Ecto neural progenitor cell (in vitro differentiated cells): ENCODE measurements around the gene RNU4-1.

Source experiments
- DNase-seq: peaks from one replicate; pipeline ENCODE4 v3.0.0-alpha.2; 2018; ENCODE audit warnings: low spot score

Gene RNU4-1

DNA sequence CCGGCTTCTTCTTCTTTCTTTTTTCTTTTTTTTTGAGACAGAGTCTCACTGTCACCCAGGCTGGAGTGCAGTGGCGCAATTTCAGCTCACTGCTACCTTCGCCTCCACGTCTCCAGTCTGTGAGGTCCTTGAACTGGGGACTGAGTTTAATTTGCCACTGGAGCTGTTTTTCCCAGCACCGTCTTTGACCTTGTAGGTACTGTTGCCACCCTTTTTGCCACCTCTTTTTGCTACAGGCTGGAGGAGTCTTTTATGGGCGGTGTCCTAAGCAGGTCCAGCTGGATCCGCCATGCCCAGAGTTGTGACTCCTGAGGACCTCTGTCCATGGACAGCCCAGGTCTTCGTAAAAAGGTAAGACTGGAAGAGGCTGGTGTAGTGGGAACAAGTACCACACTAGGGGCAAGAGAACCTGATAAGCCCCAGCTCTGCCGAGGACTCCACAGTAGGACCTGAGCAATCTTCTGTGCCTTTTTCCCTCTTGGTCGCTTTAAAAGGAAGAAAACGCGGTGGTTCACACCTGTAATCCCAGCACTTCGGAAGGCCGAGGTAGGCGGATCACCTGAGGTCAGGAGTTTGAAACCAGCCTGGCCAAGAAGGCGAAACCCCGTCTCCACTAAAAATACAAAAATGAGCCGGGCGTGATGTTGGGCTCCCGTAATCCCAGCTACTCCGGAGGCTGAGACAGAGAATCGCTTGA lies 2.3 kb downstream of the RNU4-1 start:
- peak; percentile 76 for DNase-seq

DNA sequence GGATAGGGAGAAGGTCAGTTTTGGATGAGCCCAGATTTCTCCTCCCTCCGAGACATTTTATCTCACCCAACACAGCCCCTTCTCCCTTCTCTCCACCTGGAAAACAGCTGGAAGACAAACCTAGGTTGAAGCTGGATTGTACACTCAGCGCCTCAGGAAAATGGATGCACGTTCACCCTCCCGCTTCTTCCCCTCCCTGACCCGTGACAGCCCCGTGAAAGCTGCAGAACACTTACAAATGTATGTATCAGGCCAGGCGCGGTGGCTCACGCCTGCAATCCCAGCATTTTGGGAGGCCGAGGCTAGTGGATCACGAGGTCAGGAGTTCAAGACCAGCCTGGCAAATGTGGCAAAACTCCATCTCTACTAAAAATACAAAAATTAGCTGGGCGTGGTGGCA lies 5.5 kb downstream of the RNU4-1 start:
- DNase-seq: no peak

DNA sequence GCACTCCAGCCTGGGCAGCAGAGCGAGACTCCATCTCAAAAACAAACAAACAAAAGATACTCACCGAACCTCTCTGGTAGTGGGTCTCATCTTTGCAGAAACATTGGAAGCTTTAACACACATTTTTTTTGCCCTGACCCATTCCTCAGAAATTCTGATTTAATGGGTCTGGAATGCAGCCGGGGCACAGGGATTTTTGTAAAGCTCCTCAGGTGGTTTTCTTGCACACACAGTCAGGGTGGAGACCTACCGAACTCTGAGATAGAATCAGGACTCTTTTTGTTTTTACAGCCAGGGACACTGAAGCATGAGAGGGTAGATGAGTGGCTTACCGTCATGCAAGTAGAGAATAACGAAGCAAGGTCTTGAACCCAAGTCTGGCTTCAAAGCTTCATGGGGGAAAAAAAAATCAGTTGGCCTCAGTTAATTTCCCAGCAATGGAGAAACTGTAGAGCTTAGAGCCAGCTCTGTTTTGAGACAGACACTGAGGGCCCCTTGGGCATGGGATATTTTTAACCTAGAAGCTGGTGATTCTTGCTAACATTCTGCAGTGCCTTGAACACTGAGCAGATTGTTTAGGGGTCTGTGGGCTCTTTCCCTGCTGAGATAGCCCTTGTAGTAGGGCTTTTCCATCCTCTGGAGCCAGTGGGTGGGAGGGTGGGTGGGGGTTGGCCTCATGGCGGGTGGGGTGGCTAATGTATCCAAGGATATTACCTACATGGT lies 6.1 kb downstream of the RNU4-1 start:
- no peak for DNase-seq

DNA sequence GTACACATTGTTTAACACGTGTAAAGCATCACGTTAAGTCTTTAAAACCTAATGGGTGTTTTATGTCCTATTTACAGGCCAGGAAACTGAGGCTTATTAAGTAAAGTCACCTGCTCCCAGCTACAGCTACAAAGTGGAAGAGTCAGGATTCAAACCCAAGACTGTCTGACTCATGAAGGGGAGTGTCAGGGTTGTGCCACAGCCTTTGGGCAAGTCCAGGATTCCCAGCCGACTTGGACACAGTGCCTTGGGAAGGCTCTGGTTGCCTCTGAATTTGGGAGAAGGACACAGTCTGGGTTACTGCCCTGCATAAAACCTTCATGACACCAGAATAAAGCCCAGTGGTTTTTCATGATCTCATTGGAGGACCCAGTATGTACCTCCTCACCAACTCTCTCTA lies 8.7 kb downstream of the RNU4-1 start:
- no peak for DNase-seq

DNA sequence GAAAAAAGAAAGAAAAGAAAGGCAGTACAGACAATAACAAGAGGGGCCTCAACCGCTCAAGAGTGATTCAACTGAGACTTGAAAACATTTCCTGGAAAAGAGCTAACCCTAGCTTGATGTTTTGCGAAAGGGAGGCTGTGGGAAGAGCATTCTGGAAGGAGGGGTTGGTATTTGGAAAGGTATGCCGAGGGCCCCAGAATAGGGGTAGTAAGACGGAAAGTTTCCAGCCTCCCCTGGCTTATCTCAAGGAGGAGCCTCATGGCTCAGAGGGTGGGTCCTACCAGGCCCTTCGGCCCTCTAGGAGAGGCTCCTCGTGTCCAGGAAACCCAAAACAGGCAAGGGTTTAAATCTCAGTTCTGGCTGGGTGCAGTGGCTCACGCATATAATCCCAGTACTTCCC lies 9.7 kb downstream of the RNU4-1 start:
- DNase-seq: no peak

DNA sequence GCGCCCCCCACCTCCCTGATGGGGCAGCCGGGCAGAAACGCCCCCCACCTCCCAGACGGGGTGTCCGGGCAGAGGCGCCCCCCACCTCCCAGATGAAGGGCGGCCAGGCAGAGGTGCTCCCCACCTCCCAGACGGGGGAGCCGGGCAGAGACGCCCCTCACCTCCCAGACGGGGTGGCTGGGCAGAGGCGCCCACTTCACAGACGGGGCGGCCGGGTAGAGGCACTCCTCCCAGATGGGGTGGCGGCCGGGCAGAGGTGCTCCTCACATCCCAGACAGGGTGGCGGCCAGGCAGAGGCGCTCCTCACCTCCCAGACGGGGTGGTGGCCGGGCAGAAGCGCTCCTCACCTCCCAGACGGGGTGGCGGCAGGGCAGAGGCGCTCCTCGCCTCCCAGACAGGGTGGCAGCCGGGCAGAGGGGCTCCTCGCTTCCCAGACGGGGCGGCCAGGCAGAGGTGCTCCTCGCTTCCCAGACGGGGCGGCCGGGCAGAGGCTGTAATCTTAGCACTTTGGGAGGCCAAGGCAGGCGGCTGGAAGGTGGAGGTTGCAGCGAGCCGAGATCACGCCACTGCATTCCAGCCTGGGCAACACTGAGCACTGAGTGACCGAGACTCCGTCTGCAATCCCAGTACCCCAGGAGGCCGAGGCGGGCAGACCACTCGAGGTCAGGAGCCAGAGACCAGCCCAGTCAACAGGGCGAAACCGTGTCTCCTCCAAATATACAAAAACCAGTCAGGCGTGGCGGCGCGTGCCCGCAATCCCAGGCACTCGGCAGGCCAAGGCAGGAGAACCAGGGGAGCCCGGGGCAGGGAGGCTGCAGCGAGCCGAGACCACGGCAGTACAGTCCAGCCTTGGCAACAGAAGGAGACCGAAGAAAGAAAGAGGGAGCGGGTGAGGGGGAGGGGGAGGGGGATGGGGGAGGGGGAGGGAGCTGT lies 14.6 kb downstream of the RNU4-1 start:
- DNase-seq: no peak

DNA sequence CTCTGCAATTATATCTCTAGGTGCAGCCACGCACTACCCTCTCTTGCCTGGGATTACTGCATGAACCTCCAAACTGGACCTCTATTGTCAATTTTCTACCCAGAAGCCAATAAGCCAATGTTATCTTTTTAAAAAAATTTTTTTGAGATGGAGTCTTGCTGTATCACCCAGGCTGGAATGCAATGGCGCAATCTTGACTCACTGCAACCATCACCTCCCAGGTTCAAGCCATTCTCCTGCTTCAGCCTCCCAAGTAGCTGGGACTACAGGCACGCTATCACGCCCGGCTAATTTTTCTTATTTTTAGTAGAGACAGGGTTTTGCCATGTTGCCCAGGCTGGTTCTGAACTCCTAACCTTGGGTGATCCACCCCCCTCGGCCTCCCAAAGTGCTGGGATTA lies 16.3 kb downstream of the RNU4-1 start:
- no peak for DNase-seq

DNA sequence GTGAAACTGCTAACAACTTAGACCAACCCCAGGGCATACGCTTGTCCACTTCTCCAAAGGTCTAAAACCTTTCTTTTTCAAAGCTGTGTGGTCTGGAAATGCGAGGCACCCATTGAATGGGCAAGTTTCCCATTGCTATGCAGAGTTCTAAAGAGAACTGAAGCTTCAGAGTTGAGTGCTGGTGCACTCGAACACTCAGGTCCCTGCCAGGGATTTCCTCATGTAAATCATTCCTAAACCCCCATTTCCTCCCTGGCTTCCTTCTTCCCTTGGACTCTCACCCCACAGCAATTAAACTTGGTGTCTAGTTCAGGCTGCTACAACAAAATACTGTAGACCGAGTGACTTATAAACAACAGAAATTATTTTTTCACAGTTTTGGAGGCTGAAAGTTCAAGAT lies 25.3 kb downstream of the RNU4-1 start:
- no peak for DNase-seq

DNA sequence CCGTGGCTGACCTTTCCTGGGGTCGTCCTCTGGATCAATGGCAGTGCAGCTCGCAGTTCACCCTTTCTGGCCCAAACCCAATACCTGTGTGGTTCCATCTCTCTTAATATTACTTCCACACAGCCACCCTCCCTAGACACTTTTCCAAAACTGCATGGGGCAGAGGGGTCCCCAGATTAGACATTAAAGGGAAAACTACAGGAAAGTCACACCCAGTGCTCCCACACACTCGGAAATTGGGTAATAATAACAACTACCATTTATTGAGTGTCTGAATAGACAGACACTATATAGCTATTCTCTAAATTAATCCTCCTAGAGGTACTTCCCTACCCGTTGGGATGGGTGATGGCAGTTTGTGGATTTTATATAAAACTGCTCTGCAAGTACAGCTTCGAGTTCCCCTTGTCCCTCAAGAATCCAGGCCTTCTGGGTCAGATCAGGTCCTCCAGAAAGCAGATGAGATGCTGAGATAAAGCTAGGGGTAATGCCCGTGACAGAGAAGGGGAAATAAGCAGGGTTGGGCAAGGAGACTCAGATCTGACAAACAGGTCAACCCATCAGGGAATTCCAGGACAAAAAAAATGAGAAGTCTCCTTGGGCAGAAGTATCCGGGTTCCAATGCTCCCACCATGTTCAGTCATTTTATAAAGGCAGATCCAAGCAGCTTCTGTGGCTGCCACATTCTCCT lies 26.7 kb downstream of the RNU4-1 start:
- no peak for DNase-seq

DNA sequence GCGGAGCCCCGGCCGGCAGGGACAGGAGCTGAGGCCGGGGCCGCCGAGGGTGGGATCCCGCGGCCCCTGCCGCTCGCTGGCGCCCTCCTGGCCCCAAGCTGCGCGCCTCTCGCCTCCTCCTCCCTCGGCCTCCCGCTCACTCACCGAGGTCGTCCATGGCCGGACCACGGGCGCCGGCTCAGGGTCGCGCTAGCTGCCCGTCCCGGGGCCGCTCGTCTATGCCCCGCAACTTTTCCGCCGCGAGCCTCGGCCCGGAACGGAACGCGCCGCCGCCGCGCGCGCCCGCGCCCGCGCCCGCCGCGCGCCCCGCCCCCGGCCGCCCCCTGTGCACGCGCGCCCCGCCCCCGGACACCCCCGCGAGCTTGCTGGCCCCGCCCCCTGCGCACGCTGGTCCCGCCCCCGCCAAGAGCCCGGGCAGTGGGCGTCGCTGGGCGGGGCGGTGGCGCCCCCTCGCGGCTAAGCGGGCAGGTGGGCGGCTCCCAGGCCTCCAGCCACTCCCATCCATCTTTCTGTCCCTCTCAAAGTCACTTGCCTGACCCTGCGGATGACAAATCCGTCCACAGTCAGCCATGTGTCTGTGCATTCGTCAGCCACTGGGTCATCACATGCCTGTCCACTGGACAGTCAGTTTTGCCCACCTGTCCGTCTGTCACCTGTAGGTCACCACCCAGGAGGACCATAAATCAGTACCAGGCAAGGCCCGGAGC lies 27.4 kb downstream of the RNU4-1 start, which contains the start of gene PXN:
TSS of gene PXN (minus strand) at position 258 of the 707 bp plus-strand sequence. CDS start at position 157, 101 bp downstream.
- peak; percentile 96 for DNase-seq

DNA sequence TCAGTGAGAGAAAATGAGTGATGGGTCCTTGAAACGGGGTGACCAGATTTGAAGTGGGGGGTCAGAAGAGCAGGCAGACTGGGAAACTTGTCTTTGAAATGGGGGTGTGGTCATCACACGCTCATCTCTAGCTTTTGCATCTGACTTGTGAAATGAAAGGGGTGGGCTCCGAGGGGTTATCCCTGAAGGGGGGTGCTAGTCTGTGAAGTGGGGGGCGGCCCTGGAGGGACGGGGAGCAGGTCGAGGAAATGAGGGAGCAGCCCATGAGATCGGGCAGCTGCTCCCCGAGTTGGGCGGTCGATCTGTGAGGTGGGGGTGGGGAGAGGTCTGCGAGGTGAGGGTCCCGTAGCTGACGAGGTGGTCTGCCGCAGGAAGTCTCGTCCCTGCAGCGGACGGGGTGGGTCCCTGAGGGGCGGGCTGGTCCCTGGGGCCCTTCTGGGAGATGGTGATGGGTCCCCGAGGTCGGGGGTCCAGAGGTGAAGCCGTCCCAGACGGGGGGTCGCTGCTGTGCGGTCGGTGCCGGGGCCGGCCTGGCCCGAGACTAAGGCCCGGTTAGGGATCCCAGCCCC lies 28.0 kb downstream of the RNU4-1 start:
- no peak for DNase-seq

DNA sequence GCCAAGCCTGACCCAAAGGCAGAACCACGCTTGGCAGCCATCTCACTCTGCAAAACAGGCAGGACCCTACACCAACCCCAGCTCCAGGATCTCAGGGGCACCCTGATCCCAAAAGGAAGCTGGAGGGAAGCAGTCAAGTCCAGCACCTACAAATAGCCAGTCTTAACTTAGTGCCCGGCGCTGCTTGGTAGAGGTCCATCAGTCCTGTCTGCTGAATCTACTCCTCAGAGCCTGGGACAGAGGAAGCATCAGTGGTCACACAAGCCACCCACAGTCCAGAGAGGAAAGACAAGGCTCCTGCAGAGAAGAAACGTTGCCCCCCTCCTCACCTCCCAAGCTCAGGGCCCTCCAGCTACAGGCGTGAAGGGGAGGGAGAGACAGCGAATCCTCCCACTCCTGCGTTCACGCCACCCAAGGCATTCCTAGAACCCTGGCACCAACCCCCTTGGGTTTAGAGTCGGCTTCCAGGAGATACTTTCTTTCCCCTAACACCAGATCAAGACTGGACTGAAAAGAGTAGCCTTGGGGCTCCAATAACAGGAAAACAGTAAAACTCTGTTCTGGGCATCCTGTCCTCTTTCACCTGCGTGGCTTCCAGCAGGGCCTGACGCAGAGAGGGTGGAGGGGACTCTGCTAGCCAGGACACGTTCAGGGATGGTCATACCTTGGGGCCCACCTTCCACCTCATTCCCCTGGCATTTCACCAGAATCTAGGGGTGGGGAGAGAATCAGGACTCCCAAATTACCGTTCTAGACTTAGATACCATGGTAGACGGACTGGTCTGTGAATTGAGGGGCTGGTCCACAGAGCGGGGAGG lies 28.7 kb downstream of the RNU4-1 start:
- no peak for DNase-seq

DNA sequence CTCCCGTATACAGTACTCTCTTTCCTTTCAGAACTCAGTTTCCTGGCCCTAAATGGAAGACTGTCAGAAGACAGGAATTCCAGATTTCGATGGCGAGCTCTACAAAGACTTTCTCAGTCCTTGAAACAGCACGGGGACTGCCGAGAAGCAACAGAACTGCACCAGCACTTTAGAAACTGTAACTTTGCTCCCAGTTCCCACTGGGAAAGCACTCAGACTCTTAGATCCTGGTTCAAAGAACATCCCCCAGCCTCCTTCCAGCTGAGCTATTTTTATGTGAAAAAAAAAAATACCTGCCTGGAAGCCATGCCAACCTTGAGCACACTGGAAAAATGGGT lies 29.3 kb downstream of the RNU4-1 start:
- no peak for DNase-seq

DNA sequence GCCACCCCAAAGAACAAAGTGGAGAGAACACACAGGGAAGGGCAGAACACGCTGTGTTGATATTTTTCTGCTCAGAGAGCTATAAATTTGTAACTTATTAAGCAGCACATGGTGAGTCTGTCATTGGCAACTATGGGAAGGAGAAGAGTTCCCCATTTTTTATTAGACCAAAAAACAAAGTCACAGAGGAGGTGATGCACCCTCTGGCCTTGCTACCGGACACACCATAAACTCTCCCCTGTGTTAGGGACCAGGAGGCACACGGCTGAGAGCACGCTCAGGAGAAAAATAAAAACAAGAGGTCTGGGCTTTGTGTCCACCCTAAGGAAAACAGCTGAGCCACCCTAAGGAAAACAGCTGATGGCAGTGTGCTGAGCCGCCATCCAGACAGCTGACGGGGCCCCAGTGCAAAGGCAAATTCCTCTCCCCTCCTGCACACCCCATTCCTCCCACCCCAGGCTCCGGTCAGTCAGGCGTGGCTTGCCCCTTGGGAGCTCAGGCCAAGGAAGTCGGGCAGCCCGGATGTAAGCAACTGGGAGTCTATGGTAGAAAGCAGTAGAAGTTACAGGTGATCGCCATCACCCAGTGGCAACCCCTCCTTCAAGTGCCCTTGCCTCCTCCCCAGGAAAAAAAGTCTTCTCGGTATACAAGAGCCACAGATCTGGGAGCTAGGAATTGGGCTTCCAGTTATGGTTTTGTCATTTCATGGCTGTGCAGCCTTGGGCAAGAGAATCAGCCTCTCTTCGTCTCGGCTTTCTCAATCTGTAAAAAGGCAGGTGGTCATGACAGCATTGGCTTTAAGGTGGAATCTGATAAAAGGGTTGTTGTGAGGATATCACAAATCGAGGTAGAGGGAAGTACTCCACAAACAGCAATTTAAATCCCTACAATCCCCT lies 29.9 kb downstream of the RNU4-1 start:
- DNase-seq: no peak

DNA sequence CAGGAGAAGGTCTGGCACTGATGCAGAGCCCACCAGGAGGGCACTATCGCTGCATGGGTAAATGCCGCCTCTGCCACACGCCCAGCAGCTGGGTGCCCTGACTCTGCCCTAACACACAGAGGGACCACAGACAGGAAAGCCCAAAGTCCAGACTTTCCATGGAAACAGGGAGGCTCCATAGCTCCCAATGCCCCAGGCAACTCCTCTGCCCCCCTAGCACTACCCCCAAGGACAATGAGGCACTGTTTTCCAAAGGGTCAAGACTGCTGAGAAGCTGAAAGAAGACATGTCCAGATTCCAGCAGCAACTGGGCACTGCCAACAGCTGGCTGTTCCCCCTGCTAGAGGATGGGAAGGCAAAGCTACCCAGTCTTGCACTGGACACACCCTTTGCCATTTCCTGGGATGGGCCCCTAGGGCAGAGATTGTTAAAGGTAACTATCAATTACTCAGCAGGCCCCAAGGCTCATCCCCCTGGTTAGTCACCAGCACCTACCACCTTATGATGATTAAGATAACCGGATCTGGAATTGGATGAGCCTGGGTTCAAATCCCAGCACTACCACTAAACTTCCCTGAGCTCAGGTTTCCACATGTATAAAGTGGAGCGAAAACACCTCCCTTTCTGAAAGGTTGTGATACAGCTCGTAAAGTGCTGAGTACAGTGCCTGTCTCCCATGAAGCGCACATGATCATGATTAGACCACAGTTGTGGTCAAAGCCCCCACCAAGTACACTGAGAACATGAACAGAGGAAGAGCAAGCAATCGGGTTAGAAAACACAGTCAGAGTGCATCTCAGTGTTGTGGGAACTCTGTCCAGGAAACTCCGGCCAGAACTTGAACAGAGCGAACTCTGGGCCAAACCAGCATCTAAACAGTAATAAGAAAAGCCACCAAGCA lies 30.8 kb downstream of the RNU4-1 start:
- DNase-seq: no peak

DNA sequence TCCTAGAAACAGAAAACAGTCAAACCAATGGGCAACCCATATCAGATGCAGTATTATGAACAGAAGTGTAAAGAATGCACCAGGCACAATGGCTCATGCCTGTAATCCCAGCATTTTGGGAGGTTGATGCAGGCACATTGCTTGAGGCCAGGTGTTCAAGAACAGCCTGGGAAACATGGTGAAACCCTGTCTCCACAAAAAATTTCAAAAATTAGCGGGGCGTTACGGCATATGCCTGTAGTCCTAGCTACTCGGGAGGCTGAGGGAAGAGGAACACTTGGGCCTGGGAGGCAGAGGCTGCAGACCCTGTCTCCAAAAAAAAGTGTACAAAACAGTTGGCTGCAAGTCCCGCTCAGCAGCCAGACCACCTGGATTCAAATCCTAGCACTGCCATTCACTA lies 32.4 kb downstream of the RNU4-1 start:
- no peak for DNase-seq

DNA sequence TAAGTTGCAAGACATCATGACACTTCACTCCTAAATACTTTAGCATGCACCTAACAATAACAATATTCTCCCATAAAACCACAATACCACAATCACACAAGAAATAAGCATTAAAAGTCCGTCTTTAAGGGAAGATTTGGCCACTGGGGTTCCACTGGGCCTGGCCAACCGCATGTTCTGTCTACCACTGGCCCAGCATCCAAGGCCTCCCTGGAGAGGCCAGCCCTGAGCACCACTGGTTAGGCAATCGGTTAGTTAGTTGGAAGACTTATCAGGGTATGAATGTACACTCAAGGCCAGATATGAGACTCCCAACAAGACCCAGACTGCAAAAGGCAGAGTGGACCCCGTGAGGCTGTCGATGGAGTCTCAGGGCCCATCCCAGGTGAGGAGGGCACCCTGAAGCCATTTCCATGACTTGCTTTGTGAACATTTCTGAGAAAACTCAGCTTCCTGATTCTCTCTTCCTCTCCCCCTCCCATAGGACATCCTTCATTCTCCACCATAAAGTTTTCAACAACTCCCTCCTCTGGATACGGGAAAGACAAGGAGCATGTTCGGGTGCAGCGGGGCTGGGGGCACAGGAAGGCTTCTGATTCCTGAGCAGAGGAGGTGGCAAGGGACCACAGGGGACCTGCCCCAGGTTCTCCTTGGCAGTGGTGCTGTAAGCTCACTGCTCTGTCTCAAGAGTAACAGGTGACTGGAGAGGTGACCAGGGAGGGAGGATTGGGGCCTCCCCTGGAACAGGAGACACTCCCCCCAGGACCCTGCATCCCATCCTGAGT lies 33.4 kb downstream of the RNU4-1 start:
- no peak for DNase-seq
